WI38 (cell line): ENCODE results near the gene ARHGAP4.

Experiments used
- H3K4me3 ChIP-seq: 2 replicates; pipeline ENCODE4 v1.5.1; 2011; ENCODE audit warnings: low read depth, mild to moderate bottlenecking, control low read depth, low read length
- CTCF ChIP-seq: IDR thresholded peaks from 2 replicates; pipeline ENCODE4 v1.5.1; 2012; ENCODE audit warnings: low read depth, mild to moderate bottlenecking, control low read depth, low read length

Gene ARHGAP4

DNA sequence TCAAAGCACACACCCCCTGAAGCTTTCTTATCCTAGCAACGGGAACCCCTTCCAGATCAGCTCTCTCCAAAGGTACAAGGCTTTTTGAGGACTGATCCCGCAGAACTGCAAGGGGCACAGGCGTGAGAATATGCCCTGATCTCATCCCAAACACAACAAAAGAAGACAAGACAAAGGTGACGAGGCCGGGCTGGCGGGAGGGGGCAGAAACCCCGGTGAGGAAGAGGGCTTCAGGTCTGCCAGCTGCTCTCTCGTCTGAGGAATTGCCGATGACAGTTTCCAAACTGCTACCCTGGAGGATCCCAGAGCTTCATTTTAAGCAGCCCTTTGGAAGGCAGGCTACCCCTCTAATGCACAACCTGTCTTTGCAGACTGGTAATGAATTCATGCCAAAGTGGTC, 42.2 kb upstream of the ARHGAP4 start:
- H3K4me3 ChIP-seq = peak overlapping the region; percentile 95
- TF ChIP-seq CTCF = no peak

DNA sequence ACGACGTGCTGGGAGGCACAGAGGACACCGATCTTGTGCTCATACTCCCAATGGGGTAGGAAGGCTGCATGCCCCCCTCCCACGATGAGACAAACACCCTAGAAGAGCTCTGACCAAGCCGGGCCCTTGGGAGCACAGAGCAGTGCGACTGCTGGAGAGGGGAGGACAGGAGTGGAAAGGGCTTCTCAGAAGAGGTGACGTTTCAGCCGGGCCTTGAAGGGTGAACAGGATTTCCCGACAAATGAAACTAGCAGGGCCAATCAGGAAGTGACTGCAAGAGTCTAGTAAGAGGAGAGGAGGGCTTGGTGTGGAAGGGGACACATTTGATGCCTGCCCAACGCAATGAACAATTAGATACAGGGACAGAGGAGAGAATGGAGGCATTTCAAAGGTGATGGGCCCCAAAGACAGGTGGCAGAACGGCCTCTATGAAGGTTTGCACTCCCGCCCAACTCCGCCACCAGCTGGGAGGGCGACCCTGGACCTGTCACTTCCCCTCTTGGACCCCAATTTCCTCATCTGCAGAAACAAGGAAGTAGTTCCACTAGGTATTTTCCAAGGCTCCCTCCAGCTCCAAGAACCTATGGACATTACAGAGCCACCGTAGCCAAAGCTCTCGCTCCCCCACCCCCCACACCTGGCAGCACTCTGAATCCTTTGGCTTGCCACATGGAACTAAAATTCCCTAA, 41.6 kb upstream of the ARHGAP4 start:
- no peak overlapping the region; the same call in 1 of the 2 replicates for H3K4me3 ChIP-seq
- TF ChIP-seq CTCF = no peak

- H3K4me3 ChIP-seq = no peak overlapping the region
- TF ChIP-seq CTCF = no peak
Observed at GRCh38 chrX:153966841-153967535, 40.9 kb upstream of the ARHGAP4 start.

GRCh38 chrX:153966283-153966688, 40.2 kb upstream of the ARHGAP4 start:
- no peak overlapping the region for H3K4me3 ChIP-seq
- TF ChIP-seq CTCF = no peak

GRCh38 chrX:153965406-153965805, 39.3 kb upstream of the ARHGAP4 start:
- TF ChIP-seq CTCF = no peak
- H3K4me3 ChIP-seq = no peak overlapping the region

GRCh38 chrX:153964105-153964504, 38.0 kb upstream of the ARHGAP4 start:
- no peak for TF ChIP-seq CTCF
- H3K4me3 ChIP-seq = no peak overlapping the region

- H3K4me3 ChIP-seq = no peak overlapping the region
- no peak for TF ChIP-seq CTCF
Observed at GRCh38 chrX:153963546-153963945, 37.5 kb upstream of the ARHGAP4 start.
